A673 (cell line): ENCODE data around the gene NPTX2. TPM values are rescaled to one million over a fixed set of nuclear protein-coding genes. Genes with fewer than 3 reads are reported as not detected.
A peak's percentile ranks its signal among the peaks of the same experiment; 100 is the strongest.

Experiments
- Bru-seq: library from RNA; stranded (reverse); fragments of 400-500 nt; gene quantifications from one replicate; lab custom pipeline; 2021; lab: Mats Ljungman, UMichigan
- BruChase-seq, 2 experiments: library from RNA; stranded (reverse); fragments of 400-500 nt; gene quantifications; one replicate each; lab custom pipeline; 2021; lab: Mats Ljungman, UMichigan
- BruUV-seq: library from RNA; stranded (reverse); fragments of 400-500 nt; replicated peaks from 2 replicates; lab custom pipeline; 2021; lab: Mats Ljungman, UMichigan
- CTCF ChIA-PET: fragments of 300-600 bp; sonication (Branson Sonifier 250); formaldehyde crosslinking; loops from one replicate; lab custom pipeline; 2022; ENCODE audit warnings: antibody characterized with exemption; lab: Charles Lee
- POLR2A ChIA-PET: fragments of 300-600 bp; sonication (Branson Sonifier 250); formaldehyde crosslinking; loops from one replicate; lab custom pipeline; 2022; ENCODE audit warnings: antibody characterized with exemption; ENCODE audit not compliant: low non-redundant PET; lab: Charles Lee
- DNase-seq: peaks from one replicate; pipeline ENCODE4 v3.0.0-alpha.2; 2015; ENCODE audit warnings: low spot score
- H3K27ac ChIP-seq: fragments of 200-600 bp; sonication (generic); 2 replicates; pipeline ENCODE4 v1.5.1; 2016; ENCODE audit warnings: mixed run types, low read depth, mild to moderate bottlenecking, mixed read lengths, antibody characterized with exemption, low read length; ENCODE audit not compliant: poor library complexity, severe bottlenecking
- H3K27me3 ChIP-seq: fragments of 200-600 bp; sonication (generic); replicated peaks from 2 replicates; pipeline ENCODE4 v1.6.1; 2017; ENCODE audit warnings: mixed run types, low read depth, mild to moderate bottlenecking, mixed read lengths, antibody characterized with exemption, low read length; ENCODE audit not compliant: insufficient read depth, poor library complexity
- H3K36me3 ChIP-seq: fragments of 200-600 bp; sonication (generic); 2 replicates; pipeline ENCODE4 v1.6.1; 2016; ENCODE audit warnings: mixed run types, mild to moderate bottlenecking, mixed read lengths, antibody characterized with exemption, low read length; ENCODE audit not compliant: insufficient read depth, poor library complexity, severe bottlenecking
- H3K4me1 ChIP-seq: fragments of 200-600 bp; sonication (generic); 2 replicates; pipeline ENCODE4 v1.6.1; 2017; ENCODE audit warnings: mixed run types, mild to moderate bottlenecking, mixed read lengths, antibody characterized with exemption, low read length; ENCODE audit not compliant: insufficient read depth, poor library complexity, severe bottlenecking
- H3K4me3 ChIP-seq: fragments of 200-600 bp; sonication (generic); 2 replicates; pipeline ENCODE4 v1.5.1; 2016; ENCODE audit warnings: low read depth, mixed run types, mild to moderate bottlenecking, mixed read lengths, low read length; ENCODE audit not compliant: poor library complexity, severe bottlenecking
- H3K9me3 ChIP-seq: fragments of 200-600 bp; sonication (generic); 2 replicates; pipeline ENCODE4 v1.6.1; 2016; ENCODE audit warnings: mixed run types, low read depth, mild to moderate bottlenecking, mixed read lengths, antibody characterized with exemption, low read length; ENCODE audit not compliant: poor library complexity, severe bottlenecking
- EZH2 ChIP-seq: fragments of 200-600 bp; sonication (generic); IDR thresholded peaks from 2 replicates; pipeline ENCODE4 v1.6.1; 2017; ENCODE audit warnings: borderline replicate concordance, low read depth, mild to moderate bottlenecking, mixed read lengths, antibody characterized with exemption, low read length; ENCODE audit not compliant: poor library complexity, severe bottlenecking
- intact Hi-C: fragments of 100-400 bp; cut with micrococcal nuclease; formaldehyde crosslinking; loops from one replicate; pipeline ENCODE4 v1.10.0; 2022; ENCODE audit not compliant: unreplicated experiment
- long read RNA-seq: library from polyadenylated mRNA; stranded (forward); transcript quantifications from one replicate; pipeline ENCODE4 v2.0.0, GENCODE V29; 2022
- total RNA-seq: library from RNA; stranded (reverse); gene quantifications from 2 replicates; pipeline ENCODE4 v1.2.3, GENCODE V29; 2021
- TF ChIP-seq, protein P1 (sequence below): fragments of 300-800, 200-600 bp; sonication (generic); conservative IDR thresholded peaks from 2 replicates; pipeline ENCODE4 v1.5.1; 2017; ENCODE audit warnings: low read depth, mild to moderate bottlenecking, antibody characterized with exemption, low read length, moderate library complexity, mixed read lengths

Gene NPTX2, protein sequence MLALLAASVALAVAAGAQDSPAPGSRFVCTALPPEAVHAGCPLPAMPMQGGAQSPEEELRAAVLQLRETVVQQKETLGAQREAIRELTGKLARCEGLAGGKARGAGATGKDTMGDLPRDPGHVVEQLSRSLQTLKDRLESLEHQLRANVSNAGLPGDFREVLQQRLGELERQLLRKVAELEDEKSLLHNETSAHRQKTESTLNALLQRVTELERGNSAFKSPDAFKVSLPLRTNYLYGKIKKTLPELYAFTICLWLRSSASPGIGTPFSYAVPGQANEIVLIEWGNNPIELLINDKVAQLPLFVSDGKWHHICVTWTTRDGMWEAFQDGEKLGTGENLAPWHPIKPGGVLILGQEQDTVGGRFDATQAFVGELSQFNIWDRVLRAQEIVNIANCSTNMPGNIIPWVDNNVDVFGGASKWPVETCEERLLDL
- 2.0 and 2.2 TPM in 2 replicates for total RNA-seq
- Bru-seq, nascent RNA: percentile 23 among the genes with signal in this experiment
- percentile 25 among the genes with signal in this experiment for BruChase-seq, experiment 1, labeled RNA remaining after a 2-hour chase
- percentile 36 among the genes with signal in this experiment for BruChase-seq, experiment 2, labeled RNA remaining after a 6-hour chase
- long read RNA-seq, partial matches to known transcripts: 0 of 3 reads
- long read RNA-seq, other reads (novel, unspliced or antisense): 0 of 3 reads

DNA sequence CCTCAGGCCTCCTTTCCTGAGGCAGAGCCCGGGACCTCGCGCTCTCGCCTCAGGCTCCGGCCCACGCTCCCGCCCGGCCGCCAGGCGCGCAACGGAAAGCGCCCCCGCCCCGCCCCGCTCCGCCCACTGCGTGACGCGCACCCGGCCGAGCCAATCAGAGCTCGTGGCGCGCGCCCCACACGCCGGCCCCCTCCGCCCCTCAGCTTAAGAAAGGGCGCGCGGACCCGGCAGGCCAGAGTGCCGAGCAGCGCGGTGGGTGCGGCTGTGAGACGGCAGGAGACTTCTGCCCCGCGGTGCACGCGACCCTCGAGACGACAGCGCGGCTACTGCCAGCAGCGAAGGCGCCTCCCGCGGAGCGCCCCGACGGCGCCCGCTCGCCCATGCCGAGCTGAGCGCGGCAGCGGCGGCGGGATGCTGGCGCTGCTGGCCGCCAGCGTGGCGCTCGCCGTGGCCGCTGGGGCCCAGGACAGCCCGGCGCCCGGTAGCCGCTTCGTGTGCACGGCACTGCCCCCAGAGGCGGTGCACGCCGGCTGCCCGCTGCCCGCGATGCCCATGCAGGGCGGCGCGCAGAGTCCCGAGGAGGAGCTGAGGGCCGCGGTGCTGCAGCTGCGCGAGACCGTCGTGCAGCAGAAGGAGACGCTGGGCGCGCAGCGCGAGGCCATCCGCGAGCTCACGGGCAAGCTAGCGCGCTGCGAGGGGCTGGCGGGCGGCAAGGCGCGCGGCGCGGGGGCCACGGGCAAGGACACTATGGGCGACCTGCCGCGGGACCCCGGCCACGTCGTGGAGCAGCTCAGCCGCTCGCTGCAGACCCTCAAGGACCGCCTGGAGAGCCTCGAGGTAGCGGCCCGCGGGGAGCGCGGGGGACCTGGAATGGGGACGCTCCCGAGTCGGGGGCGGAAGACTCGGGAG lies at the start of gene NPTX2:
Gene NPTX2 (plus strand): TSS at position 235 of the 909 bp plus-strand sequence. CDS start 177 bp downstream, at position 412.
- intact Hi-C loops: no loop called here
- H3K4me1 ChIP-seq: peaks cover 6% of the 10 kb centered on the region
- H3K4me3 ChIP-seq: peak within 1 kb of the TSS; percentile 21
- ChIA-PET CTCF (no interaction called here), POLR2A (no interaction called here)
- H3K9me3 ChIP-seq: no peaks in the 10 kb centered on the region
- BruUV-seq: no TSS peak
- TF ChIP-seq EZH2: no peak
- TF ChIP-seq, protein P1, sequence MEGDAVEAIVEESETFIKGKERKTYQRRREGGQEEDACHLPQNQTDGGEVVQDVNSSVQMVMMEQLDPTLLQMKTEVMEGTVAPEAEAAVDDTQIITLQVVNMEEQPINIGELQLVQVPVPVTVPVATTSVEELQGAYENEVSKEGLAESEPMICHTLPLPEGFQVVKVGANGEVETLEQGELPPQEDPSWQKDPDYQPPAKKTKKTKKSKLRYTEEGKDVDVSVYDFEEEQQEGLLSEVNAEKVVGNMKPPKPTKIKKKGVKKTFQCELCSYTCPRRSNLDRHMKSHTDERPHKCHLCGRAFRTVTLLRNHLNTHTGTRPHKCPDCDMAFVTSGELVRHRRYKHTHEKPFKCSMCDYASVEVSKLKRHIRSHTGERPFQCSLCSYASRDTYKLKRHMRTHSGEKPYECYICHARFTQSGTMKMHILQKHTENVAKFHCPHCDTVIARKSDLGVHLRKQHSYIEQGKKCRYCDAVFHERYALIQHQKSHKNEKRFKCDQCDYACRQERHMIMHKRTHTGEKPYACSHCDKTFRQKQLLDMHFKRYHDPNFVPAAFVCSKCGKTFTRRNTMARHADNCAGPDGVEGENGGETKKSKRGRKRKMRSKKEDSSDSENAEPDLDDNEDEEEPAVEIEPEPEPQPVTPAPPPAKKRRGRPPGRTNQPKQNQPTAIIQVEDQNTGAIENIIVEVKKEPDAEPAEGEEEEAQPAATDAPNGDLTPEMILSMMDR: no peak
- H3K27ac ChIP-seq: no peak within 1 kb of the TSS
- H3K27me3 ChIP-seq: peaks cover 74% of the 10 kb centered on the region
- DNase-seq: peak; percentile 62
- no peaks in the 10 kb centered on the region for H3K36me3 ChIP-seq

DNA sequence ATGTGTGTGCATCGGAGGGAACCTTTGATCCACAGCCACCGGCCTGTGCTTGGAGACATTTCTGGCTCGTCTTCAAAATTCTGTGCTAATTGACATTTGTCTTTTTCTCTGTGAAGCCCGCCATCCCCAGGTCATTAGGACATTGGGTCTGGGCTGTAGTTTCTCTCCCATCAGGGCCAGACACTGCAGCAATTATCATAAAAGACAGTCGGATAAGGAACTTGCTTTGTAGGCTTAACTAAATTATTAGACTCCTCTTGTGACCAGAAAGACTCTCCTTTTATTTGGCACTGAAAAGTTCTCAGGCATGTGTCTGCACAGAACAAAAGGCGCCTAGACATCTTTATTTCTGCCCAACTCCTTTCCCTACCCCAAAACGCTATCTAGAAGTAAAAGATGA lies 49.1 kb upstream of the NPTX2 start:
- ChIA-PET CTCF (no interaction called here), POLR2A (no interaction called here)
- Histone ChIP-seq H3K27ac (no peak overlapping the region), H3K27me3 (no peaks in the 10 kb centered on the region), H3K9me3 (no peaks in the 10 kb centered on the region), H3K36me3 (no peaks in the 10 kb centered on the region), H3K4me3 (no peak overlapping the region), H3K4me1 (no peaks in the 10 kb centered on the region)
- intact Hi-C loops: no loop called here
- DNase-seq: no peak
- no peak for TF ChIP-seq EZH2
- TF ChIP-seq, protein P1: no peak
- no TSS peak for BruUV-seq

DNA sequence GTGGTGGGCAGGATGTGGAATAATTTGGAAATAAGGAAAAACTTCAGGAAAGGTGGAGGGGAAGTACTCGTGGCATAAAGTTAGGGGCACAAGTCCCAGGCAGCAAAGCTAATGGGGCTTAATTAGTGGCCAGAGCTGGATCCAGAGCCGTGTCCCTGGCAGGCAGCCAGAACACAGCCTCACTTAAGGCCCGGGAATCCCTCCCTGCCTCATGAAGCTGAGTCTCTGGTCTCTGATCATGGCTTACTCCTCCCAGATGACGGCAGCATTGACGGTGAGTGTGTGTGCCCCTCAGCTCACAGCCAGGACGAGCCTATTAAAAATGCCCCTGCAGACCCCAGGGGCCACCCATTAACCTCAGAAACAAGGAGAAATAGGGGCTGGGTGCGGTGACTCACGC lies 48.2 kb upstream of the NPTX2 start:
- no peaks in the 10 kb centered on the region for H3K9me3 ChIP-seq
- POLR2A ChIA-PET: no interaction called here
- H3K4me1 ChIP-seq: no peaks in the 10 kb centered on the region
- TF ChIP-seq, protein P1: no peak
- TF ChIP-seq EZH2: no peak
- no peaks in the 10 kb centered on the region for H3K27me3 ChIP-seq
- CTCF ChIA-PET: no interaction called here
- no peak for DNase-seq
- no peak overlapping the region for H3K27ac ChIP-seq
- intact Hi-C loops: no loop called here
- H3K4me3 ChIP-seq: no peak overlapping the region
- no peaks in the 10 kb centered on the region for H3K36me3 ChIP-seq
- BruUV-seq: no TSS peak
